HL-60 (cell line): Measurements from ENCODE around the gene CCDC183.
A peak's percentile ranks its signal among the peaks of the same experiment; 100 is the strongest.
"Not testable (repeated sequence)": the region's sequence is repeated elsewhere in the genome, so short reads cannot be mapped to it uniquely, and the experiment has no call there.

ENCODE experiments used
- DNase-seq, 2 experiments: peaks; one replicate each; pipeline ENCODE4 v3.0.0-alpha.2; 2010 to 2020; ENCODE audit warnings: low read depth in 1 of 2, low spot score in 1 of 2
- H3K27ac ChIP-seq: fragments of 250-450 bp; sonication (Bioruptor Pico); replicated peaks from 2 replicates; pipeline ENCODE4 v1.5.1; 2020; ENCODE audit warnings: mild to moderate bottlenecking, moderate library complexity
- H3K27me3 ChIP-seq: fragments of 250-450 bp; sonication (Bioruptor Pico); 2 replicates; pipeline ENCODE4 v1.5.1; 2021; ENCODE audit warnings: mild to moderate bottlenecking, moderate library complexity; ENCODE audit not compliant: insufficient read depth, poor library complexity, severe bottlenecking
- H3K4me3 ChIP-seq: replicated peaks from 2 replicates; pipeline ENCODE4 v1.5.1; 2011; ENCODE audit warnings: mild to moderate bottlenecking, control low read depth, low read length; ENCODE audit not compliant: insufficient read depth
- GABPA ChIP-seq: IDR thresholded peaks from 2 replicates; pipeline ENCODE4 v1.6.1; 2012; ENCODE audit warnings: low read depth
- POLR2AphosphoS5 ChIP-seq: IDR thresholded peaks from 2 replicates; pipeline ENCODE4 v1.6.1; 2012; ENCODE audit warnings: low read depth
- REST ChIP-seq: IDR thresholded peaks from 2 replicates; pipeline ENCODE4 v1.6.1; 2012; ENCODE audit warnings: low read depth; ENCODE audit not compliant: insufficient replicate concordance
- SPI1 ChIP-seq: IDR thresholded peaks from 2 replicates; pipeline ENCODE4 v1.6.1; 2012; ENCODE audit warnings: low read depth, mild to moderate bottlenecking, borderline replicate concordance
- TF ChIP-seq, protein P1 (sequence below): IDR thresholded peaks from one replicate; pipeline ENCODE4 v1.5.1; 2011; ENCODE audit warnings: low read length, control low read depth, inconsistent platforms; ENCODE audit not compliant: insufficient read depth

Gene CCDC183

DNA sequence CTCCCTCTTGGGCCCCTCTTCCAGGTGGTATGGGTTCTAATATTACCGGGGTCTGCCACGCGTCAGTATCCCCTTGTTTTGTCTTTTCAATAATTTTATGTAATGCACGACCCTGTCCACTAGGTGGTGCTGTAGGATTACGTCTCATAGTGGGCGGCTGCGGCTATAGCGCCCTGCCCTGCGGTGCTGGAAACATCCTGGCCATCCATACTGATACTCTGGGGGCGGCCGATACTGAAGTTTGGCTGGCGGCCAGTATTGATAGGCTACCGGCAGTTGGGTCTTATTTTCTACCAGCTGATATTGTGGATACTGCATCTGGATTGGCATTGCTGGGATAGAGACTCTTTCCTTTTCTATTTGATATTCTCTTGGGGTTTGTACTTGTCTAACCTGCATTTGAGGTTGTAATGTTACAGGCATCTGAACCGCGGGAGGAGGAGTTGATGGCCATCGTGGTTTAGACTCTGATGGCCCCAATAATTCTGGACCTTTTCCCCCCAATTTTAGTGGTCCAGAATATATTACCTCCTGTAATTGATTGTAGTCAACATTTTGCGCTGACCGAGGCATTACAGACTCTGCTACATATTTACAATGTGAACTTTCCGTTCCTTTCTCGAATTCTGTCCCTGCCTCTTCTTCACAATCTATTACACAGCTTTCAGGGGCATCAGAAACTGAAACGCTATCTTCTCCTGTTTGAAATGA is 8.3 kb upstream of the CCDC183 start:
- Histone ChIP-seq H3K27ac (no peak overlapping the region), H3K4me3 (no peak overlapping the region), H3K27me3 (no peaks in the 10 kb centered on the region)
- peak in 1 of 2 experiments; percentile 66 for DNase-seq
- TF ChIP-seq, protein P1, sequence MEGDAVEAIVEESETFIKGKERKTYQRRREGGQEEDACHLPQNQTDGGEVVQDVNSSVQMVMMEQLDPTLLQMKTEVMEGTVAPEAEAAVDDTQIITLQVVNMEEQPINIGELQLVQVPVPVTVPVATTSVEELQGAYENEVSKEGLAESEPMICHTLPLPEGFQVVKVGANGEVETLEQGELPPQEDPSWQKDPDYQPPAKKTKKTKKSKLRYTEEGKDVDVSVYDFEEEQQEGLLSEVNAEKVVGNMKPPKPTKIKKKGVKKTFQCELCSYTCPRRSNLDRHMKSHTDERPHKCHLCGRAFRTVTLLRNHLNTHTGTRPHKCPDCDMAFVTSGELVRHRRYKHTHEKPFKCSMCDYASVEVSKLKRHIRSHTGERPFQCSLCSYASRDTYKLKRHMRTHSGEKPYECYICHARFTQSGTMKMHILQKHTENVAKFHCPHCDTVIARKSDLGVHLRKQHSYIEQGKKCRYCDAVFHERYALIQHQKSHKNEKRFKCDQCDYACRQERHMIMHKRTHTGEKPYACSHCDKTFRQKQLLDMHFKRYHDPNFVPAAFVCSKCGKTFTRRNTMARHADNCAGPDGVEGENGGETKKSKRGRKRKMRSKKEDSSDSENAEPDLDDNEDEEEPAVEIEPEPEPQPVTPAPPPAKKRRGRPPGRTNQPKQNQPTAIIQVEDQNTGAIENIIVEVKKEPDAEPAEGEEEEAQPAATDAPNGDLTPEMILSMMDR: peak; percentile 37
- TF ChIP-seq POLR2AphosphoS5 (no peak), SPI1 (no peak)

DNA sequence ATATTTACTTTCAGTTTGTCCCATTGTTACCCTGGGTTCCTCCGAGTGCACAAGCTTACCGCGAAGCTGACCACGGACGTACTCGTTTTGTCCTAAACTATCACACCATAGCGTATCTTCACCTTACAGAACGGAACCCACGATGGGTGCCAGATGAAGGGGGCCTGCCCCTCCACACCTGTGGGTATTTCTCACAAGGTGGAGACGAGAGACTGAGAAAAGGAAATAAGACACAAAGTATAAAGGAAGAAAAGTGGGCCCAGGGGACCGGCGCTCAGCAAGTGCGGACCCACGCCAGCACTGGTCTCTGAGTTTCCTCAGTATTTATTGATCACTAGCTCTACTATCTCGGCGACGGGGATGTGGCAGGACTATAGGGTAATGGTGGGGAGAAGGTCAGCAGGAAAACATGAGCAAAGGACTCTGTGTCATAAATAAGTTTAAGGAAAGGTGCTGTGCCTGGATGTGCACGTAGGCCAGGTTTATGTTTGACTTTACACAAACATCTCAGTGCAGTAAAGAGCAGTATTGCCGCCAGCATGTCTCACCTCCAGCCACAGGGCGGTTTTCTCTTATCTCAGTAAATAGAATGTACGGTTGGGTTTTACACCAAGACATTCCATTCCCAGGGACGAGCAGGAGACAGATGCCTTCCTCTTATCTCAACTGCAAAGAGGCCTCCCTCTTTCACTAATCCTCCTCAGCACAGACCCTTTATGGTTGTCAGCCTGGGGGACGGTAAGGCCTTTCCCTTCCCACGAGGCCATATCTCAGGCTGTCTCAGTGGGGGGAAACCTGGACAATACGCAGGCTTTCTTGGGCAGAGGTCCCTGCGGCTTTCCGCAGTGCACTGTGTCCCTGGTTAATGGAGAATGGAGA is 7.3 kb upstream of the CCDC183 start:
- not testable (repeated sequence) for H3K27ac ChIP-seq, H3K4me3 ChIP-seq, DNase-seq

GRCh38 chr9:136789523-136789937 is 6.6 kb upstream of the CCDC183 start:
- H3K27me3 ChIP-seq: no peaks in the 10 kb centered on the region
- no peak for DNase-seq
- no peak overlapping the region for H3K27ac ChIP-seq
- no peak overlapping the region for H3K4me3 ChIP-seq
- TF ChIP-seq SPI1: no peak
- TF ChIP-seq GABPA: no peak
- no peak for TF ChIP-seq REST
- no peak for TF ChIP-seq POLR2AphosphoS5
- TF ChIP-seq, protein P1: no peak

More for the DNA sequence above, 7.3 kb upstream of the CCDC183 start:
- not testable (repeated sequence) for H3K27me3 ChIP-seq

- Histone ChIP-seq H3K27me3 (no peaks in the 10 kb centered on the region), H3K27ac (peak within 1 kb of the TSS; percentile 82), H3K4me3 (peak within 1 kb of the TSS; percentile 84)
- peak; percentile 97 to 99 for DNase-seq
- TF ChIP-seq GABPA: no peak
- peak; percentile 77 for TF ChIP-seq POLR2AphosphoS5
Measured at GRCh38 chr9:136790640-136791515, 5.3 kb upstream of the CCDC183 start, which contains the start of gene TMEM141. Gene TMEM141, plus strand, starts transcription at chr9:136791344. Its CDS starts 27 bp downstream, at chr9:136791371.

DNA sequence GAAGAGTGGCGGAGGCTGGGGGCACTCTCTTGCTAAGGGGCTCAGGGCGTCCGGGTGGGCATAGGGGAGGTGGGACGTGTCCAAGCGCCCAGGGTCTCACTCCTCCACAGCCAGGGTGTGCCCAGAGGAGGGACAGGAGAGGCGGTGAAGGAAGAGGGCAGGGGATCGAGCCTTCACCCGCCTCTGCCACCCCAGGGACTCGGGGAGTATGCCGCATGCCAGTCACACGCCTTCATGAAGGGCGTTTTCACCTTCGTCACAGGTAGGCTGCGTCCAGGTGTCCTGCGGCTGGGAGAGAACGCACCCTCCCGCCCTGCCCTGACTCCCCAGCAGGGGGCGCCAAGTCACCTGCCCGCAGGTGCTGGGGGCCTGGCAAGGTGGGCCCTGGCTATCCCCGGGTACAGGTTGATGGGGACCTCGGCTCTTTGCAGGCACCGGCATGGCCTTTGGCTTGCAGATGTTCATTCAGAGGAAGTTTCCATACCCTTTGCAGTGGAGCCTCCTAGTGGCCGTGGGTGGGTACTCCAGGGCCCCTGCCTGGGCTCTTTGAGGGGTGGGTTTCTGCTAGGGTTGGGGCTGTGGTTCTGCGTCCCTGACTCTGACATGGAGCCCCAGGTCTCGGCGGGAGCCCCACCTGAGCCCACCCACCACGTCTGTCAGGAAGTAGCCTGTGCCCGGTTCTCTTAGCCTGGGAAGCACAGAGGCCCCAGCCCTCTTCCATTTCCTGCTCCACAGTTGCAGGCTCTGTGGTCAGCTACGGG is 4.4 kb upstream of the CCDC183 start:
- TF ChIP-seq POLR2AphosphoS5: peak; percentile 5; the same call in 1 of the 2 replicates
- TF ChIP-seq SPI1: no peak
- TF ChIP-seq GABPA: no peak
- TF ChIP-seq, protein P1: peak; percentile 91
- peak in 1 of 2 experiments; percentile 71 for DNase-seq
- peak overlapping the region; percentile 84 for H3K4me3 ChIP-seq
- no peaks in the 10 kb centered on the region for H3K27me3 ChIP-seq
- H3K27ac ChIP-seq: peak overlapping the region; percentile 82
